Right ventricle myocardium superior (tissue), 1 donor: ENCODE data around the gene TUFT1. TPM values are rescaled to one million over a fixed set of nuclear protein-coding genes. Genes with fewer than 3 reads are reported as not detected.
"Not testable (repeated sequence)": the region's sequence is repeated elsewhere in the genome, so short reads cannot be mapped to it uniquely, and the experiment has no call there.

ENCODE experiments used
- ATAC-seq: fragments of 200-7000 bp; cut with Tn5 transposase; one replicate; pipeline ENCODE4 v1.9.1; 2020; ENCODE audit warnings: mild to moderate bottlenecking; ENCODE audit not compliant: poor library complexity
- DNase-seq: peaks from one replicate; pipeline ENCODE4 v3.0.0-alpha.2; 2020
- intact Hi-C: fragments of 100-400 bp; cut with DNase I; formaldehyde crosslinking; loops from one replicate; pipeline ENCODE4 v1.11.2; 2022
- total RNA-seq: library from RNA; stranded (reverse); fragmentation: NEBNext Ultra II Directional; extraction: Animal tissue kit (Norgen Biotek cat#: 25700); gene quantifications from one replicate; pipeline ENCODE4 v1.2.1, GENCODE V29; 2021
- donor health status: DM: no; HTN: yes; CAD: no; lungs with severe emphysema.

The TUFT1 gene
- total RNA-seq, 1 donor from 2014 or later = 3.4 TPM

DNA sequence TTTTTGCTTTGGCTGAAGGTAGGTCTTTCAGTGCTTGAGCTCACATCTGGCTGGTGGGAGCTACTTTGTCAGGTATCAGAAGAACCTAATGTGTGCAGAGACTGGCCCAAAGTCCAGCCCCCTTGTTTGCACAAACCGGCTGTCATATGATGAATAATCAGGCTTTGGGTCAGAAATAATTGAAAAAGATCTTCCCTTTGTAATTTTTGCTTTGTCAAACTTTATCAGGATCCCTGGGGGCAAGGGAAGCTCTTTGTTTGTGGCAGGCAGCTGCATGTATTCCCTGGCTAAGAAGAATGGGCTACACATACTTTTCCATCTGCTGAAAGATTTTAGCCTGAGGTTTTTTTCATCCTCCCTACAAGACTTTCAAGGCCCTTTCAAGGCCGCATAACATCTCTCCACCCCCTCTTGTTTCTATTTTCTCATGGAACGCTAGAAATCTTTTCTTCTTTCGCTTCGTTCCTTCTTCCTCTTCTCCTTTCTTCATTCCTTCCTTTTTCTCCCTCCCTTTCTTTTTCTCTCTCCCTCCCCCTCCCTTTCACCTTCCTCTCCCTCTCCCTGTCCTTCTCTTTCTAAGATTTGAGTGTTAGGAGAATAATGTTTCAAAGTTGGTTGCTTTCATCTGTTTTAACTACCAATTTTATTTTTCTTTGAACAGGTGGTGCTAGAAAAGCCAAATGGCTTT lies 25.5 kb downstream of the TUFT1 start:
- intact Hi-C loops = no loop called here
- ATAC-seq (no peak), DNase-seq (no peak)

DNA sequence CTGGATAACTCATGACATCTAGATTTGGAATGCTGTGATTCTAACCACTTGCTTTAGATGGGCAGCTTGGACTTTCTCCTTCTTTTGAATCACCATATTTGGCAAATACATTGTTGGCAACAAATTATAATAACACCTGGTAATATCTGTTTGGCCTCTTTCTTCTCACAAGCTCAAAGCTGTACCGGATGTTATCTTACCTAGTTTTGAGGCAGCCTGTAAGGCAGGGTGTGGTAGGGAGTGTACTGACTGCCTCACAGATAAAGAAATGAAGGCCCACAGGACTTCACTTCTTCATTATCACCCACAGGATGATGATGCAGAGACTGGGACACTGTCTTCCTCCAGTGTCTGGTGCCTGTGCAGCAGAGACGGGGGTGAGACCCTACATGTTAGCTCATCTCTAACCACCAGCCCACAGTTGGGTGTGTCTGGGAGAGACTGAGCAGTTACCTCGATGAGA lies 28.5 kb downstream of the TUFT1 start:
- no peak for ATAC-seq
- intact Hi-C loops = no loop called here

DNA sequence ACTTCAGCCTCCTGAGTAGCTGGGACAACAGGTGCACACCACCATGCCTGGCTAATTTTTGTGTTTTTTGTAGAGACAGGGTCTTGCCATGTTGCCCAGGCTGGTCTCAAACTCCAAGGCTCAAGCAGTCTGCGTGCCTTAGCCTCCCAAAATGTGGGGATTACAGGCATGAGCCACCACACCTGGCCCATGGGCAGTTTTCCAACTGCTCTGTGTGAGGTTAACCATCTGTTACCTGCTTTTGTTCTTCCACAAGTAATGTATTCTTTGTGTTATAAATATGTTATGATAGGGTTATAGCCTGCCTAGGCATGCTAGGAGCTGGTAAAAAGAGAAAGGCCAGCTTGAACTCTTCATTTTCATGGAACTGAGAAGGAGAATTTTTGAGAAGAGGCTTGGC lies 30.7 kb downstream of the TUFT1 start:
- no peak for ATAC-seq
- DNase-seq = no peak
- intact Hi-C loops = no loop called here

More for the DNA sequence above, 28.5 kb downstream of the TUFT1 start:
- DNase-seq = no peak

DNA sequence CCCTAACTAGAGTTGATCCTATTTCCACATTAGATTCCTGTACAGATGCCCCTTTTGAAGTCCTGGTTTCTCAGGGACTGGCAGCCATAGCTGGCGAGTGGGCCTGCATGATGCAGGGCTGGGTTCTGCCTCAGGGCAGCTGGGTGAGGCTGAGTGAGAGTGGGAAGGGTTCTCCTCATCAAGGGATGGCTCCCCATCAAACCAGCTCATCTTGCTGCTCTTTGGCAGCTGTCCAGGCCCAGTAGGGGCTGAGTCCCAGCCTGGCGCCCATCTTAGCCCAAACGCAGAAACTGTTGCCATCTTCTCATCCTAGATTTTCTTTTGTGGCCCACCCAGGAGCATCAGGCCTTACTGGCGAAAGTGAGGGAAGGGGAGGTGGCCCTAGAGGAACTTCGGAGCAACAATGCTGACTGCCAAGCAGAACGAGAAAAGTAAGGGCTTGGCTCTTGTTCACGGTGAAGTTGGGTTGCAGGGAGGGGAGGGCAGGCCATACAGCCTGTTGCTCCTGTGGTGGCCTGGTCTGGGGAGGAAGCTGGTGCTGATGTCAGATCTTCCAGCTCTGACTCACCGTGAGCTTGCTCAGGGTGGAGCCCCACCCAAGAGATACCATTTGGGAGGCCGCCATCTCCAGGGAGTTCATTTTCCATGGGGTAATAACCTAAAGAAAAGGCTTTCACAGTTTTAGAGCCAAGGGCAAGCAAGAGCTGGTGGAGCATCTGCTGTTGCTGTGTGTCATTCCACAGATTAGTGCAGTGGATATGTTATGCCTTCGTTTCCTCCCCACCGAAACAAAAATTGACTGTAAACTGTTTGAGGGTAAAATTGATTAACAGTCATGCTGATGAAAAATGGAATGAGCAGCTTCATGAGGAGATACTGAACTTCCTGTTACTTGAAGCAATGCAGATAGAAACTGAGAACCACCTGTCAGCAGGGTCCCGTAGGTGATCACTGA lies 34.7 kb downstream of the TUFT1 start:
- DNase-seq (no peak), ATAC-seq (no peak)
- intact Hi-C loops = no loop called here

DNA sequence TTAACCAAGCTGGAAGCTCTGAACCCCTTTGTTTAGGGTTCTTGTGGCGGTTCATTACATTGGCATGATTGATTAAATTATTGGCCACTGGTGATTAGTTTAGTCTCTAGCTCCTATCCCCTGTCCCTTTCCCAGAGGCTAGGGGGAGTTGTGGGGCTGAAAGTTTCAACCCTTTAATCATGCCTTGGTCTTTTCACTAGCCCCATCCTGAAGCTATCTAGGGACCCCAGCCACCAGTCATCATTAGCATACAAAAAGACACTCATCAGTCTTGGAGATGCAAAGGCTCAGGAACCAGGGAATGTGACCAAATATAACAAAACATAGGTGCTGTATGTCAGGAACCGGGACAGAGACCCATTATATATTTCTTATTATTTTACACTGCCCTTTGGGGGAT lies 37.1 kb downstream of the TUFT1 start:
- ATAC-seq (no peak), DNase-seq (no peak)
- intact Hi-C loops = no loop called here

DNA sequence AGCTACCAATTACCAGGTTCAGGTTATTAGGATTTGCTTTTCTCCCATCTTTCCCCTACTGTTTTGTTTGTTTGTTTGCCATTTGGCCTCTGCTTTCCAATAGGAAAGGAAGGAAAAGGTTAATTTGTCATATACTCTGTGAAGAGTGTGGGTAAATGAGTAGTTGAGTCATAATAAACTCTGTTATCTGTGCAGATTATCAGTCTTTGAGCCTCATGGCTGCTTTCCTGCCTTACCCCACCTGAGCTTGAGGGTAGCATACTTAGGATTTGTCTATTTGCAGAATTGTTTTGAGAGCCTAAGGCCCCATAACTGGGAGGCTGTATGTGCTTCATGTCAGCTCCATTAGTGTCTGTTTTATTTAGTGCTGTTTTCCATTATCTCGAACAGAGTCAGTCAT lies 38.8 kb downstream of the TUFT1 start:
- DNase-seq (no peak), ATAC-seq (no peak)
- intact Hi-C loops = no loop called here

DNA sequence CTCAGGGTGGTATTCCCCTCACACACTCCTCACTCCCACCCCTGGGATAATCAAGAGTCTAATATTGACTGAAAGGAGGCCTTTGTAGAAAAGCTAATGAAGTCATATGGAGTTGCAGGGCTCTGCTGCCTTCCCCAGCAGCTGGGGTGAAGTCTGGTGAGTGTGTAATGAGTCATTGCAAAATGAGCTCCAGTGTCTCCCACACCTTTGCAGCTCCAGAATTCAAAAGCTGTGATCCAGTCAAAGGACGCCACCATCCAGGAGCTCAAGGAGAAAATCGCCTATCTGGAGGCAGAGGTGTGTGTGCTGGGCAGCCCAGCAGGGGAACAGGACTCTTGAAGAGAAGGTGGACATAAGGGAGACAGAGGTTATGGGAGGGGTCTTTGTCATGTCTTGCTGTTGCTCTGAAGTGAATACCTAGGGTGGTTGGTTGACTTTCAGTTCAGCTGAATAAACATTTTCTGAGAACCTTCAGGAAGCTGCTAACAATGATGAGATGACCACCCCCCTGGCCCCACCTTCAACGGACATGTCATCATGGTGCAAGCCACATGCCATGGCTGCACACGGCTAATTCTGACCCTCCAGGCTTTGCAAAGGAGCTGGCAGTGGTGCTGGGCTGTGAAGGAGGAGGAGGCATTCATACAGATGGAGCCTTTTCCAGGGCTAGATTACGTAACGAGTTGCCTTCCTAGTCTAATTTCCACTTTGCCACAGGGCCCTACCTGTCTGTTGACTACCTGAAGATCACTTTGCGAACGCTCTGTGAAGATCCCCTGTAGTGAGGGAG lies 39.5 kb downstream of the TUFT1 start:
- ATAC-seq (no peak), DNase-seq (no peak)
- intact Hi-C loops = no loop called here

DNA sequence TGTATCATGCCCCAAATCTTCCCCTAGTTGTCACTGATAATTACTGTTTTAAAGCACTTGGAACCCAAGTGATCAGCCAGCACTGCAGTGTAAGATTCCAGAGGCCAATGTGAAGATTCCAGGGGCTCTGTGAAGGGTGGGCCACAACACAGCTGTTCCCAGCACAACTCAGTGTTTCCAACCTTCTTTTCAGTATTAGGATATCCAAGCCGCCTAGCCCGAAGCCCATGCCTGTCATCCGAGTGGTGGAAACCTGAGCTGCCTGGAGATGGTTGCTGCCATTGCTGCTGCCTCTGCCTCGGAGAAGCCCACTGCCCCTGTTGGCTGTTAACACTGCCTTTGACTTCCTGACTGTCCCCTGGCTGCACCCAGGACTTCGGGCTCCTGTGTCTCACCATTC lies 41.3 kb downstream of the TUFT1 start:
- DNase-seq (no peak), ATAC-seq (no peak)
- intact Hi-C loops = no loop called here

DNA sequence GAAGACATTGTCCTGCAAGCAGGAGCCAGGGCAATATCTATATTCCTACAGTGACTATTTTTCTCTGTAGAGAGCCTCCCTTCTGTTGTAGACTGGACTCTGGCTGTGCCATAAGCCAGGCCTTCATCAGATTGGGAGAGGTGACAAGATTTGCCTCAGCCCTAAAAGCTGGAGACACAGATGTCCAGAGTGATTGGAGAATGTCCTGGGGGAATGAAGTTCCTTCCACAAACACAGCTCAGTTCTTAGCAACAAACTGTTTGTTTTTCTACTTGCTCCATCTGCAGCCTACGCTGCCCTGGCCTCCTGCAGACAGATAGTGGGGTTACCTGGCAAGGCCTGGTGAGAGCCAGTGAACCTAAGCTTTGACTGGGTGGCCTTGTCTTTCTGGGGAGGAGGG lies 41.8 kb downstream of the TUFT1 start:
- no peak for DNase-seq
- ATAC-seq = no peak
- intact Hi-C loops = no loop called here

DNA sequence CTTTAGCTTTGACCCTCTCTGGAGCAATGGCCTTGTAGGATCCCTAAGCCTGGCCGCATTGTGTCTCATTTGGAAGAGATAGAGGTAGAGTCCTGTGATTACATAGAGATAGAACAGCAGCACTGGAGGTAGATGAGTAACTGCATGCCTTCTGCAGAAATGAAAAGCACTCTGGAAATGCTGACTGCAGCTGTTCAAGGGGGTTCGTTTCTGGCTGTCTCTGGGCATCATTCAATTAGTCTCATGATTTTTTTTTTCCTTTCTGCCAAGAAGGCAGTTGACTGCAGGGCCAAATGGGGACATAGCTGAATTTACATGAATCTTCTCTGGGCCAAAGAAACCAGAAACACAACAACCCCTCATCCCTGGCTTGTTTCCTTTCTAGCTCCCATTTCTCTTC lies 43.7 kb downstream of the TUFT1 start:
- ATAC-seq = no peak
- no peak for DNase-seq
- intact Hi-C loops = no loop called here

DNA sequence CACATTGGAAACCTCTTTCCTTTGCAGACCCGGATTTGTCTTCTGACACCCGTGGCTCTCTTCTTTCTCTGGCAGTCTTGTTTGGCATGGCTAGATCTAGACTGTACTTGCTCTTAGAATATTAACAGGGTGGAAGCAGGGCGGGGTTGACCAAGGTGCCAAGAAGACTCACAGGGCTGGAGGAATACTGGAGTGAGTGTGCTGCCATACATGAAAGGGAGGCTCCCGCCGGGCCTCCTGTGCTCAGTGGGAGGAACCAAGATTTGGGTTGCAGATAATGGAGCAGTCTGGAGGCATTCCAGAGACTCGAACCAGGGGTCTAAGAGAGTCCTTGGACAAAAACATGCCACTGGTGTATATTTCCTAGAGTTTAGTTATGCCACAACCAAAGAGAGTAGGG lies 44.2 kb downstream of the TUFT1 start:
- ATAC-seq = no peak
- intact Hi-C loops = no loop called here
- DNase-seq = no peak

DNA sequence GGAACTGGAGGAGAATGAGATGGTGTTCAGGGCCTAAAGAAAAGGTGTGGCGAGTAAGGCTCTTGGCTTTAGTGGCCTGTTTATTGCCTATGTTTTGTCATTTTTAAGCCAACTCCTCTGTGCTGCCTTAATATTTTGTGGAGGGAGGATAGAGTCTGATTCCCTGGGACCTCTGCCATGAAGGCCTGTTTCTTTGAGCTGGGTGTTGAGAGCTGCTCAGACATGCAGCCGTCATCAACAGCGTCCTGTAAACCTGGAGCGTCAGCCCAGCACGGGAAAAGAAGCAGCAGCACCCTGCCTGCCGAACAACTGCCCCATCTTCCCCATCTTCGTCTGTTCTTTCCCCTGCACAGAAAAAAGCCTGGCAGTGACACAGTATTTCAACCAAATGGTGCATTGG lies 44.7 kb downstream of the TUFT1 start:
- ATAC-seq (no peak), DNase-seq (no peak)
- intact Hi-C loops = no loop called here

DNA sequence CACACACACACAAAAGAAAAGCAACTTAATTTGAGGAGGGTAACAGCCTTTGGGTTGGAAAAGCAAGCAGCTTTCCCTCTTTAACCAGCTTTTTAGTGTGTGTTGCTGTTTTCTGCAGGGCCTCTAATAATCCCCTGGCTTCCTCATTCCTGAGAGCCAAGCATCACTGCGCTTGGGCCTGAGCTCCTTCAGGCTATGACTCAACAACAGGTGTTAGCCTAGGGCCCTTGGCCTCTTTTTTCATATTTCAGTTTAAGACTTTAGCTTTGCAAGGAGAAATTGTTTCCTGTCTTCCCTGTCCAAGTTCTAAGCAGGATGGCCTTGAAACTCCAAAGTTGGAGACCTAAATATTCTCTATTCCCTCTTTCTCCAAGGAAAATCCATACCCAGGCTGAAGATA lies 45.5 kb downstream of the TUFT1 start:
- intact Hi-C loops = no loop called here
- DNase-seq = no peak
- no peak for ATAC-seq

DNA sequence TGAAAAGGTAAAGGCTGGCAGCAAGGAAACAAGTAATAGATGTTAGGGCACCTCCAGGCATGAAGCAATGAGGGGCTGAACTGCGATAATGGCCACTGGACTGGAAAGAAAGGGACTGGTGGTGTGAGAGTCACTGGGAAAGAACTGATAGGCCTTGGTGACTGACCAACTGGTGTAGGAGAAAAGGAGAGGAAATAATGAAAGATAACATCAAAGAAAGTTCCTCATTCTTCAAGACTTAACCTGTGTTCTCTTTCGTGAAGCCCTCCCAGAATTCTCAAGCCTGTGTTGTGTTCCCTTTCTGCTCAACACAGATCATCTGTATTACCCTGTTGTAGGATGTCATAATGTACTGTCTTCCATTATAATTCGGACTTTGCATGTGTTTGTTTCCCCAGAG lies 50.9 kb downstream of the TUFT1 start:
- intact Hi-C loops = loop anchor here (5.0 kb wide), 1 partner anchor 246 kb away; the partner anchor contains the start of gene C2CD4D
- ATAC-seq (no peak), DNase-seq (no peak)

DNA sequence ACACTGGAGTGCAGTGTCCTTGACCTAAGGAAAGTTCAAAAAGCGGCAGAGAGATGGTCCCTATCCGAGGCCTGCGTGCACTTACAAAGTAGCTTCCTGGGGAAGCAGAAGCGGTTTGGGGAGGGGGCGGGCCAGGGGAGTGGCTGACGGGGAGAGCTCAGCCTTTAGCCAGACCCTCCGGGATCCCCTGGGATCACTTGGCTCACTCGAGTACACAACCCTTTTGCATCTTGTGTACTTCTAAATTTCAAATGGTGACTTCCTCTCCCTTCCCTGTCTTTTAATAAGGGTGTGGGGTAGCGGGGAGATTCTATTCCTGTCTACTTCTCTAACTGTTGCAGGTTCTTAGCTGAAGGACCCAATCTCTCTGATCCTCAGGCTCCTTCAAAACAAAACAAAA lies 53.6 kb downstream of the TUFT1 start:
- no peak for DNase-seq
- intact Hi-C loops = loop anchor here (2.0 to 5.0 kb wide), 2 partner anchors 141 to 244 kb away; partner anchors contain the start of gene C2CD4D
- ATAC-seq = no peak

DNA sequence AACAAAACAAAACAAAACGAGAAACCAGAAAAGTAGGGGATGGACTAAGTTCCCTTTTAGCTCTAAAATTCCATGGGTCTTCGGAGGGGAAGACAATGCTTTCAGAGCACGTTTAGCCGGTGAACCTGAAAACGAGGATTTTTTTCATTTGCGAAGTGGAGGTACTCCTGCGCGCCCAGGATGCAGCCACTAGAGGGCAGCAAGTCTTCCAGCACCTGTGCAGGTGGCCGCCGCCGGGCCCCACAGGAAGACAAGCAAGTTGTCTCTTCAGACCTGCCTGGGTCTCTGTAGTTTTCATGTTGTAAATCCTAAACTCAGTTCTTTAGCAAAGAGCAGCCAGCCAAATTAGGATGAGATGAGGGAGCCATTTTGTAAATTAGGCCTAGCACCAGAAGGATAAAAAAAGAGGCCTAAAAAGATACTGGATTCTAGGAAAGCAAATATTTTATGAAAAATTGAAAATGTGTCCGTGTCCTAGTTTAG lies 54.1 kb downstream of the TUFT1 start:
- DNase-seq = peak; percentile 86
- ATAC-seq = peak; percentile 82
- intact Hi-C loops = loop anchor here (2.0 to 5.0 kb wide), 2 partner anchors 141 to 243 kb away; partner anchors contain the start of gene C2CD4D

DNA sequence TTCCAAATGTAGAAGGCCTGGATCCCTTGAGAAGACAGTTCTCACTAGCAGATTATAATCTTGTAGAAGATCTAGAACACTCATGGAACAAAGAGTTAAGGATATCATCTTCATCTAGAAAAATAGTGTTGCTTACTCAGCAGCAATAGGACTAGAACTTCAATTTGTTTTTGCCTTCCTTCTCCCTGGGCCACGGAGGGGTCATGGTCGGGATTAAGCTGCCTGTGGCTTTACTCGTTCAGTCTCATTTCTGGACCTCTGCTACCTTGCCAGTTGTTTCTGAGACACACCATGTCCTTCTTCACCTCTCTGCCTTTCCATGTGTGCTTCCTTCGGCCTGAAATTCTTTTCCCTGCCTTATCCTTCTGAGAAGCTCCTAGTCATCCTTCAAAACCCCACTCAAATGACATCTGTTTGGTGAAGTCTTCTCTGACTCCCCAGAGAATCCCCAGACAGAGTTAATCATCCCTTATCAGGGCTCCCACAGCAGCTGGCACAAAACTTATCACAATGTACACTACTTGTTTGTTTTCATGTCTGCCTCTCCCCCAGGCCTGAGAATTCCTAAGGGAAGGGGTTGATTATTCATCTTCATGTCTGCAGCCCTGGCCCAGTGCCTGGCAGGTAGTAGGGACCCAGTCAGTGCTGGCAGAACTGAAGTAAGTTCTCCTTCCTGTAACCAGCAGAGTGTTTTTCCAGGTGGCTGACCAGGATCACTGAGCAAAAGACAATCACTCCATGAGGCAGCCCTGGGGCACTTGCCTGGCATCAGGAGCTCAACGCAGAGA lies 56.3 kb downstream of the TUFT1 start:
- intact Hi-C loops = no loop called here
- ATAC-seq (no peak), DNase-seq (no peak)

DNA sequence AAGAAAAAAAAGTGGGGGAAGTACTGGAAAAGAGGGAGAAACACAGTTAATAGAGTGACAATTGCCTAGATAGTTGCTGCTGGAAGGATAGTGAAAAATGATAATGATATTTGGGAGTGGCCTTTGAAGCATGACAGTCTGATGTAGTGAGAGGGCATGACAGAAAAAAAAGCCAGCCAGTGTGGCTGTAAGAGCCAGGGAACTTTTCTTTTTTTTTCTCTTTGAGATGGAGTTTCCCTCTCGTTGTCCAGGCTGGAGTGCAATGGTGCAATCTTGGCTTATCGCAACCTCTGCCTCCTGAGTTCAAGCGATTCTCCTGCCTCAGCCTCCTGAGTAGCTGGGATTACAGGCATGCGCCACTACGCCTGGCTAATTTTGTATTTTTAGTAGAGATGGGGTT lies 62.4 kb downstream of the TUFT1 start:
- DNase-seq, ATAC-seq, intact Hi-C loops: not testable (repeated sequence)
